ENCODE results near the gene FCGBP. TPM values are rescaled to one million over a fixed set of nuclear protein-coding genes. Genes with fewer than 3 reads are reported as not detected.

FCGBP gene
- total RNA-seq, 1 donor from 2014 or later = 0.49 TPM

DNA sequence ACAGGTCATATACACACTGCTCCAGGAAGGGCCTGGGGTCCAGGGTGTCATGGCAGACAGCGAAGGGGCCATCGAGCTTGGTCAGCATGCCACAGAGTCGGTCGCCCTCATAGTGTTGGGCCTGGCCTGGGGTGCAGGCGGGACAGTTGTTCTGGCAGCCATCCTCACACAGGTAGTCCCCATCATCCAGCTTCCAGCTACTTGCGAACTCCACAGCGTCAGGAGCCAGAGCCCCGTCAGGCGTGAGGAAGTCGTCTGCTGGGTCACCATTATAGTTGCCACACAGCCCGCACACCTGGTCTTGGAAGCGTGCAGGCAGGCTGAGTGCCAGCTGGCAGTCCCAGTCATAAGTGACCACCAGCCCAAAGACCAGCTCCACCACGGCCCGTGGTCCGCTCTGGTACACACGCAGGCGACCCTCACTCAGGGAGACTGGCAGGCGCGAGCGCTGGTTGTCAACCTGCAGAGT is 16.2 kb downstream of the FCGBP start:
- peaks cover 10% of the 10 kb centered on the region for H3K27me3 Mint-ChIP-seq (ENCODE audit: unreplicated experiment)
- H3K9me3 Mint-ChIP-seq (ENCODE audit: unreplicated experiment) = peaks cover 3% of the 10 kb centered on the region
- H3K36me3 Mint-ChIP-seq (ENCODE audit: unreplicated experiment) = peaks cover 5% of the 10 kb centered on the region
- no peaks in the 10 kb centered on the region for H3K4me1 Mint-ChIP-seq (ENCODE audit: low read depth, unreplicated experiment)
- DNase-seq = no peak
- no peak overlapping the region for H3K27ac Mint-ChIP-seq (ENCODE audit: unreplicated experiment)
- no peak for TF ChIP-seq CTCF (IDR thresholded peaks at IDR 0.05; ENCODE audit: partially characterized antibody, unreplicated experiment)
- H3K4me3 Mint-ChIP-seq (ENCODE audit: unreplicated experiment) = no peak overlapping the region

GRCh38 chr19:39917561-39918182 is 16.8 kb downstream of the FCGBP start:
- Mint-ChIP-seq H3K9me3 (ENCODE audit: unreplicated experiment) (peaks cover 3% of the 10 kb centered on the region), H3K27ac (ENCODE audit: unreplicated experiment) (no peak overlapping the region), H3K4me3 (ENCODE audit: unreplicated experiment) (no peak overlapping the region), H3K4me1 (ENCODE audit: low read depth, unreplicated experiment) (no peaks in the 10 kb centered on the region), H3K36me3 (ENCODE audit: unreplicated experiment) (peaks cover 5% of the 10 kb centered on the region), H3K27me3 (ENCODE audit: unreplicated experiment) (peaks cover 10% of the 10 kb centered on the region)
- no peak for TF ChIP-seq CTCF (IDR thresholded peaks at IDR 0.05; ENCODE audit: partially characterized antibody, unreplicated experiment)
- no peak for DNase-seq

GRCh38 chr19:39916851-39917396 is 17.5 kb downstream of the FCGBP start:
- H3K36me3 Mint-ChIP-seq (ENCODE audit: unreplicated experiment) = peaks cover 5% of the 10 kb centered on the region
- H3K4me3 Mint-ChIP-seq (ENCODE audit: unreplicated experiment) = no peak overlapping the region
- H3K27ac Mint-ChIP-seq (ENCODE audit: unreplicated experiment) = no peak overlapping the region
- DNase-seq = no peak
- peaks cover 10% of the 10 kb centered on the region for H3K27me3 Mint-ChIP-seq (ENCODE audit: unreplicated experiment)
- H3K4me1 Mint-ChIP-seq (ENCODE audit: low read depth, unreplicated experiment) = no peaks in the 10 kb centered on the region
- H3K9me3 Mint-ChIP-seq (ENCODE audit: unreplicated experiment) = peaks cover 3% of the 10 kb centered on the region
- TF ChIP-seq CTCF (IDR thresholded peaks at IDR 0.05; ENCODE audit: partially characterized antibody, unreplicated experiment) = no peak

- Mint-ChIP-seq H3K27ac (ENCODE audit: unreplicated experiment) (no peak overlapping the region), H3K36me3 (ENCODE audit: unreplicated experiment) (peaks cover 5% of the 10 kb centered on the region), H3K27me3 (ENCODE audit: unreplicated experiment) (peaks cover 10% of the 10 kb centered on the region), H3K9me3 (ENCODE audit: unreplicated experiment) (peaks cover 3% of the 10 kb centered on the region), H3K4me3 (ENCODE audit: unreplicated experiment) (no peak overlapping the region), H3K4me1 (ENCODE audit: low read depth, unreplicated experiment) (no peaks in the 10 kb centered on the region)
- no peak for TF ChIP-seq CTCF (IDR thresholded peaks at IDR 0.05; ENCODE audit: partially characterized antibody, unreplicated experiment)
- no peak for DNase-seq
Measured at GRCh38 chr19:39916236-39916635, 18.2 kb downstream of the FCGBP start.

- no peak overlapping the region for H3K27ac Mint-ChIP-seq (ENCODE audit: unreplicated experiment)
Measured at GRCh38 chr19:39915848-39916215, 18.6 kb downstream of the FCGBP start.

More at GRCh38 chr19:39915848-39916215, 18.6 kb downstream of the FCGBP start:
- H3K36me3 Mint-ChIP-seq (ENCODE audit: unreplicated experiment) = peaks cover 5% of the 10 kb centered on the region
- H3K27me3 Mint-ChIP-seq (ENCODE audit: unreplicated experiment) = peaks cover 10% of the 10 kb centered on the region
- no peak overlapping the region for H3K4me3 Mint-ChIP-seq (ENCODE audit: unreplicated experiment)
- peaks cover 3% of the 10 kb centered on the region for H3K9me3 Mint-ChIP-seq (ENCODE audit: unreplicated experiment)
- no peak for TF ChIP-seq CTCF (IDR thresholded peaks at IDR 0.05; ENCODE audit: partially characterized antibody, unreplicated experiment)
- H3K4me1 Mint-ChIP-seq (ENCODE audit: low read depth, unreplicated experiment) = no peaks in the 10 kb centered on the region
- DNase-seq = no peak
